ES-I3 (cell line): ENCODE results near the gene ZFHX3.

Source experiments
- H3K36me3 ChIP-seq: 2 replicates; pipeline ENCODE4 v1.6.1; 2013; ENCODE audit warnings: mild to moderate bottlenecking, low read length, control low read depth, moderate library complexity; ENCODE audit not compliant: insufficient read depth
- H3K4me1 ChIP-seq: 2 replicates; pipeline ENCODE4 v1.6.1; 2013; ENCODE audit warnings: mild to moderate bottlenecking, control low read depth, low read length; ENCODE audit not compliant: insufficient read depth
- H3K9ac ChIP-seq: 2 replicates; pipeline ENCODE4 v1.6.1; 2013; ENCODE audit warnings: low read depth, mild to moderate bottlenecking, low read length, moderate library complexity
- H3K9me3 ChIP-seq: 2 replicates; pipeline ENCODE4 v1.6.1; 2013; ENCODE audit warnings: mild to moderate bottlenecking, low read length, moderate library complexity; ENCODE audit not compliant: control insufficient read depth, insufficient read depth

Gene ZFHX3

GRCh38 chr16:72956124-72957064, 91.5 kb downstream of the ZFHX3 start:
- Histone ChIP-seq H3K4me1 (no peaks in the 10 kb centered on the region), H3K36me3 (no peaks in the 10 kb centered on the region), H3K9me3 (no peaks in the 10 kb centered on the region), H3K9ac (no peak overlapping the region)

- Histone ChIP-seq H3K9ac (no peak overlapping the region), H3K36me3 (no peaks in the 10 kb centered on the region), H3K9me3 (no peaks in the 10 kb centered on the region)
These were observed 95.1 kb downstream of the ZFHX3 start for GRCh38 chr16:72952811-72953271.

DNA sequence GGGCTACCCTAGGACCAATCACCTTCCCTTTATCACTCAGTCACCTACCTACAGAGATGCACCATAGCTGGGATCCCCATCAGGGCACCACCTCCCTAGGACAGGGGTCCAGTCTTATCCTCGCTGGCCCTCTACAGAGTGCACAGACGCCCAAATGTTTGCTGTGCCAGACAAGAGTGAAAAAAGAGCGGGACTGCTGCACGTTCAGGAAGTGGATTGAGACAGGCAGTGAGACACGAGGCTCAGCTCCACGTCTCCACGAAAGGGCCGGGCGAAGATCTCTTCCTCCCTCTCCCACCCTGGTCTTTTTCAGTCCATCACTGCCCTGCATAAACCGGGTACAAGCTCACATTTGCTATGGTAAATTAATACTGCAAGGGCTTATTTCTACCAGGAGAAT, 95.5 kb downstream of the ZFHX3 start:
- peaks cover 8% of the 10 kb centered on the region for H3K4me1 ChIP-seq
- no peak overlapping the region for H3K9ac ChIP-seq
- no peaks in the 10 kb centered on the region for H3K9me3 ChIP-seq
- no peaks in the 10 kb centered on the region for H3K36me3 ChIP-seq

More at GRCh38 chr16:72952811-72953271, 95.1 kb downstream of the ZFHX3 start:
- peaks cover 4% of the 10 kb centered on the region; the same call in 1 of the 2 replicates for H3K4me1 ChIP-seq

- H3K9ac ChIP-seq, result no peak overlapping the region
- peaks cover 13% of the 10 kb centered on the region for H3K4me1 ChIP-seq
- no peaks in the 10 kb centered on the region for H3K9me3 ChIP-seq
- H3K36me3 ChIP-seq, result no peaks in the 10 kb centered on the region
These were observed 96.0 kb downstream of the ZFHX3 start for GRCh38 chr16:72951916-72952315.

DNA sequence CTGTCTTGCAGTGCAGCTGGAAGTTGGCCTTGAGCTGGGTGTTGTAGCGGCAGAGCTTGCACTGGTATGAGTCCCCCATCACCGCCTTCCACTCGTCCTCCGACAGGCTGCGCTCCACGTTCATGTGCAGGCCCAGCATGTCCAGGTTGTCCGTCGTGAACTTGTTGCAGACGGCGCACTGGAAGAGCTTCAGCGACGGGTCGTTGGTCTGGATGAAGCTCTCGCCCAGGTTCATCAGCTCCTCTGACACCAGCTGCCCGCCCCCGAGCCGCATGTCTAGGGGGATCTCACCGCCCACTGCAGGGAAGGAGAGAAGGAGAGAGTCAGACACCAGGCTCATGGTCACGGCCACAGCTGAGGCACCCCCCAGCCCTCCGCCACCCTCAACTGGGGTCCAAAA, 97.3 kb downstream of the ZFHX3 start:
- Histone ChIP-seq H3K9ac (no peak overlapping the region), H3K36me3 (no peaks in the 10 kb centered on the region), H3K4me1 (peaks cover 19% of the 10 kb centered on the region), H3K9me3 (no peaks in the 10 kb centered on the region)

DNA sequence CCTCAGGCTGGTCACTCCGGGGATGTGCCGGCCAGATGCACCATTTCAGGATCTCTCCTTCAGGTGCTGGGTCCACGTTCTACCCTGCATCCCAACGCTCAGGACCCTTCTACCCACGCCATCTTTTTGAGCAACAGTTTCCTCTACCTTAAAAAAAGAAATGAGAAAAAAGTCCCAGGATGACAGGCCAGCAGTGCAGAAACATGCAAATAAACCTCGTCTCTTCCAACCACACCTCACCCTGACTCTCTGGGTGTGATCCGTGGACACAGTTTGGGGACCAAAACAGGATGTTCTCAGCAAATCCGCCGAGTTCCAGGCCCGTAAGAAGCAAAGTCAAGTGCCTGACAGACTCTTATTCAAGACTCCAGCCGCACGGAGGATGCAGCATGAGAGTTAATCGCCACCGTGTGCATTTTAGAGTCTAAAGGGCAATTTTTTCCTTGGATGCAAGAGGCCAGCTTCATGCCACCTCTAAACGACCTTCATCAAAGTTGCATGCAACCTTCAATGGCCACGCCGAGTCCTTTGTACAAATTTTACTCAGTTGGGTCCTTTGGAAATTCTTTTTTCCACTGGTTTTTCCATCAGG, 99.6 kb downstream of the ZFHX3 start:
- Histone ChIP-seq H3K4me1 (peaks cover 19% of the 10 kb centered on the region), H3K9ac (no peak overlapping the region), H3K36me3 (no peaks in the 10 kb centered on the region), H3K9me3 (no peaks in the 10 kb centered on the region)

DNA sequence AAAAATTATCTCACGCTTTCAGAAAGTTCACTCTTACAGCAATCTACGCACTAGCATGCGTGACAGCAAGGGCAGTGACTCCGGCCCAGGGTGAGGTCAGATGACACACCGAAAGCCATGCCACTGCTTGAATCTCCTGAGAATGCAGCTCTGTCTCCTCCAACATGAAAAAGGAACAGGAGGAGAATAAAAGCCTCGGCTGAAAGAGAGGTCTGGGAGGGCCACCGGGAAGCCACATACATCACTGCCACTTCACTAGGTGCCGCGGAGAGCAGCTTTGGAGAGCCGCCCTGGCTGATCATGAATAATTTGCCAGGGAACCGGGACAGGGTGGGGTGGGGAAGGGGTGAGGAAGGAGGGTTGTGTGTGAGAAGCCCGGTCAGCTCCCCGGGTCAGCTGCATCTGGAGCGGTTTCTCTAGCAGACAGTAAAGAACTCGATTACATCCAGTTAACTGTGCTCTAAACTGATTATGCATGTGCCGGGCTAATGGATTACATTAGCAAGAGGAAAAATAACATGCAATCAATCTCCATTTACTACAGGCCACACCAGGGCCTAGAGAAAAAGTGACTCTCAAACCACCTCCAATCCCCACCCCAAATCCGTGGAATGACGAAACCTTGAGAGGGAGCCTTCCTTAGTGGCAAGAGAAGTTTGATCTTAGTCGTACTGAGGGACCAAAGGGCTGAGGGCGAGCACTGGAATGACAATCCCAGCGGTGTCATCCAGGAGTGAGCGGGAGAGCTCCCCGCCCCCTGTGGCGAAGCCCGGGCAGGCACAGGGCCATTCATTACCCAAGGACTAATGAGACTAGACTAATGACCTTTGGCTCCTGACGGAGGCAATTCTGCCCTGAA, 100.3 kb downstream of the ZFHX3 start:
- Histone ChIP-seq H3K9ac (no peak overlapping the region), H3K4me1 (peaks cover 19% of the 10 kb centered on the region), H3K36me3 (no peaks in the 10 kb centered on the region), H3K9me3 (no peaks in the 10 kb centered on the region)

DNA sequence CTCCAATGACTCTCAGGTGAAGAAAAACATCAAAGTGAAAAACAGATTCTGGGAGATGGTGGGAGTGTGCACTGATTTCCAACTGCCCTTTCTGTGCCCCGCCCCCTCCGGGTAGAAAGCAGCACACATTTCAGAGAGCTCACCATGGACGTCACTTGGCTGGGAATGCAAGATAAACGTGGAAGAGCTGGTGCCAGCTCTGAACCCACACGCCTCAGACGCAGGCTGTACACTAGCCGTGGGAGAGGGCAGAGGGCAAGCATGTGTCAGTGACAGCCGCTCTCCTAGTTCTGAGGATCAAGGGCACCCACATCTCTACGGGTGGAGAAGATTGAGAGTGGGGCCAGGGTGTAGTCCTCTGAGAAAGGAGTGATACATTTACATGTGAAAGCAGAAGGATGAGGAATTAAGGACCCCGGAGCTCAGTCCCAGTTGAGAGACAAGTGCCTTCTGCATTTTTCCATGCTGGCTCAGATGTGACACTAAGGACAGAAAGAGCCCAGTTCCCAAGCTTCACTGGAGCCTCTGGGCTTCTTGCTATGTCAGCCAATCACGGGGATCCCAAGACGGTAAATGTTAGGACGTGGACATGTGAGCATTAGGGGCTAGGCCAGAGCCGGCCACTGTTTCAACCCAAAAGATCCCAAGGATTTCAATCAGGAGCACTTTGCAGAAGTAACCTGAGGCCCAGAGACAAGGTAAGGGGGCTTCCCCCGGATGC, 101.3 kb downstream of the ZFHX3 start:
- Histone ChIP-seq H3K36me3 (no peaks in the 10 kb centered on the region), H3K9me3 (no peaks in the 10 kb centered on the region)

GRCh38 chr16:72946063-72946462, 101.9 kb downstream of the ZFHX3 start:
- no peaks in the 10 kb centered on the region for H3K36me3 ChIP-seq

More for the DNA sequence above, 101.3 kb downstream of the ZFHX3 start:
- peaks cover 19% of the 10 kb centered on the region for H3K4me1 ChIP-seq
- no peak overlapping the region for H3K9ac ChIP-seq

DNA sequence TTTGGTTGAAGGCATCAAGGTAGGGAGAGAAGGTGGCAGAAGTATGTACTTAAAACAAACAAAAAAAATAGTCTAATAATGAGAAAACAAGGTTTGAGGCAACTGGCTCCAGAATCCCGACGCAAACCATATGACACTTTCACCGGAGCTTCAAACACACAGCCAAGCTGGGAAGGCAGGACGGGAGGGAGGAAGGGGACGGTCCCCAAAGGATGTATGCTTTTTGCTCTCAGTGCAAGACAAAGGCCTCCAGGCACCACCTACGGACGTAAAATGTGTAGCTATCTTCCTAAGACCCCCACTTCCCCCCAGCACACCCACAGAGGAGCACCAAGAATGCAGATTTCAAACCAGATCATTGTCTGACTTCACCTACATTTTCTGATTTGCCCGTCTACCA, 102.3 kb downstream of the ZFHX3 start:
- H3K36me3 ChIP-seq, result no peaks in the 10 kb centered on the region
- H3K4me1 ChIP-seq, result peaks cover 19% of the 10 kb centered on the region
- no peak overlapping the region for H3K9ac ChIP-seq
- no peaks in the 10 kb centered on the region for H3K9me3 ChIP-seq

More at GRCh38 chr16:72946063-72946462, 101.9 kb downstream of the ZFHX3 start:
- Histone ChIP-seq H3K9me3 (no peaks in the 10 kb centered on the region), H3K9ac (no peak overlapping the region), H3K4me1 (peaks cover 19% of the 10 kb centered on the region)

DNA sequence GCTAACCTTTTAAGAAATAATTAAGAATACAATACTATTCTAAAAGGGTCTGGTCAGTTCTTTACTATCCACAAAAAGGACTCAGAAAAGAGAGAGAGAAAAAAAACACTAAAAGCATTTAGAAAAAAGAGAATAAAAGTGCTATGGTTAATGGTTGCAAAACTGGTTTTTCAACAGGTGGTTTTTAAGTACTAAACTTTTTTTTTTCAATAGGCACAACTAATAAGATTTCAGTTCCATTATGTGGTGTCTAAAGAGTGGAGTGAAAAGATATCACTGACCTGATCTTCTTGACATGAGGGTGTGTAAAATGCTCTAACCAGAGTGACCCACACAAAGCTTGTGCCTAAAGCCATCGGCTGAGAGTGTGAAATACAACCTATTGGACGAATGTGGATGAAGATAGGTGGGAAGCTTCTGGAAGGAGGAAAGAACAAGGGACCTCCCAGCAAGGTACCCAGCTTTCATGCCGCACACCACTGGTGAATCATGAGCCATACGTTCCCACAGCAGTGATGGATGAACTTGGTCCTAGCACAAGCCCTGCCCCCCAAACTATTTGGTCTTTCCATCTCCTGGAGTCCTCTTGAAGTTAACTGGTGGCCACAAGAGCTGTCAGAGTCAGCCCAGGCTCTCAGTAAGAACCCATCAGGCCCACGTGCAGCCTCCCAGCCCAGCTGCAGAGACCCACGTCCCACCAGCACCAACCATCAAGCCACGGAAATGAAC, 103.0 kb downstream of the ZFHX3 start:
- H3K36me3 ChIP-seq, result no peaks in the 10 kb centered on the region
- no peak overlapping the region for H3K9ac ChIP-seq
- no peaks in the 10 kb centered on the region for H3K9me3 ChIP-seq
- H3K4me1 ChIP-seq, result peaks cover 19% of the 10 kb centered on the region

DNA sequence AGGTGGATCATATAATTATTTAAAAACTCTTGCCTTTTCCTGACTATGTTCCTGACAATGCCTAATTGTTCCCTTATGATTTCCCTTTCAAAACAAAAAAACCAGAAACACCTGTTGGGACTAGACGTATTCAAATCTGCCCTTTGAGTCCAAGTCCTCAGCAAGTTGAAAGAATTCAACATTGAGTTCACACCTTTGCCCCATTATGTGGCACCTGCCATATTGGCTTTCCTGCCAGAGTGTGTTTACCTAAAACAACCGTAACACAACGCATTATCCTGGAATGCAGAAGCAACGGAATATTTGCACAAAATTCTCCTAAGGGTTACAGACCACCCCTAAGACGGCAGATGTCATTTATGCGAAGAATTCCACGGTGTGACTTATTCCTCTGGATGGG, 105.9 kb downstream of the ZFHX3 start:
- Histone ChIP-seq H3K36me3 (no peaks in the 10 kb centered on the region), H3K4me1 (peaks cover 13% of the 10 kb centered on the region), H3K9ac (no peak overlapping the region), H3K9me3 (no peaks in the 10 kb centered on the region)

- Histone ChIP-seq H3K9me3 (no peaks in the 10 kb centered on the region), H3K36me3 (no peaks in the 10 kb centered on the region), H3K9ac (no peak overlapping the region), H3K4me1 (peaks cover 9% of the 10 kb centered on the region; the same call in 1 of the 2 replicates)
These were observed 107.0 kb downstream of the ZFHX3 start for GRCh38 chr16:72940886-72941285.
